Measurements from ENCODE around the gene FAM8A1.

- TF ChIP-seq POLR2A (IDR thresholded peaks at IDR 0.05) (no peak), POLR2AphosphoS5 (IDR thresholded peaks at IDR 0.05) (no peak), CTCF (IDR thresholded peaks at IDR 0.05) (no peak)
These were observed 56.5 kb downstream of the FAM8A1 start for GRCh38 chr6:17656644-17657043.
